A549 treated with CORT108297 at 1 μM for 4 hours (cell line): ENCODE data around the gene KRTAP10-9. TPM values are rescaled to one million over a fixed set of nuclear protein-coding genes. Genes with fewer than 3 reads are reported as not detected.

Experiments
- total RNA-seq: library from RNA; stranded (reverse); fragments of 200-300 nt; extraction: Qiagen RNA extraction; gene quantifications from 5 replicates; pipeline ENCODE4 v1.2.3, GENCODE V29; 2022

The KRTAP10-9 gene, protein sequence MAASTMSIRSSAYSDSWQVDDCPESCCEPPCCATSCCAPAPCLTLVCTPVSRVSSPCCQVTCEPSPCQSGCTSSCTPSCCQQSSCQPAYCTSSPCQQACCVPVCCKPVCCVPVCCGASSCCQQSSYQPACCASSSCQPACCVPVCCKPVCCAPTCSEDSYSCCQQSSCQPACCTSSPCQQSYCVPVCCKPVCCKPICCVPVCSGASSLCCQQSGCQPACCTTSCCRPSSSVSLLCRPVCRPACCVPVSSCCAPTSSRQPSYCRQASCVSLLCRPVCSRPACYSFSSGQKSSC
- not detected in 5 replicates for total RNA-seq

DNA sequence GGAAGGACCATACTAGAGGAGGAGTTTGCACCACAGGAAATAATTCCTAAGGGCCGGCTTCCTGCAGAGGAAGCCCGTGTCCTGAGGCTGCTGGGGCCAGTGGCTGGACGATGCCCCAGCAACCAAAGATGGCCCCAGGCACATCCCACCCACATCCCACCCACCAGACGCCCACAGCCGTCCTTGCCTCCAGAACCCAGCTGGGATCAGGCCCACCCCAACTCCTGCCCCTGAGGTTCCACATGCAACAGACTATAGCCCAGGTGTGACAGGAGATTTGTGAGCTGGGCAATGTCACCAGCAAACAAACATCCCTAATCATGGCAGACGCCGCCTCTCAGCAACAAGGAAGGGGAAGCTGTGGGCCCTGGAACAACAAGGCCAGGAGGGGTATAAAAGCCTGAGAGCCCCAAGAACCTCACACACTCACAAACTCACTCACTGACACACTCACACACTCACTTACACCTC lies at the start of gene KRTAP10-9:
TSS of gene KRTAP10-9 (plus strand) at position 421 of the 471 bp plus-strand sequence. CDS start 79 bp downstream, outside the sequence.

GRCh38 chr21:44580231-44580821 lies 46.6 kb upstream of the KRTAP10-9 start, which contains the start of gene KRTAP10-5:
Gene KRTAP10-5, minus strand, starts transcription at chr21:44580604. Its CDS starts 26 bp downstream, at chr21:44580578.

DNA sequence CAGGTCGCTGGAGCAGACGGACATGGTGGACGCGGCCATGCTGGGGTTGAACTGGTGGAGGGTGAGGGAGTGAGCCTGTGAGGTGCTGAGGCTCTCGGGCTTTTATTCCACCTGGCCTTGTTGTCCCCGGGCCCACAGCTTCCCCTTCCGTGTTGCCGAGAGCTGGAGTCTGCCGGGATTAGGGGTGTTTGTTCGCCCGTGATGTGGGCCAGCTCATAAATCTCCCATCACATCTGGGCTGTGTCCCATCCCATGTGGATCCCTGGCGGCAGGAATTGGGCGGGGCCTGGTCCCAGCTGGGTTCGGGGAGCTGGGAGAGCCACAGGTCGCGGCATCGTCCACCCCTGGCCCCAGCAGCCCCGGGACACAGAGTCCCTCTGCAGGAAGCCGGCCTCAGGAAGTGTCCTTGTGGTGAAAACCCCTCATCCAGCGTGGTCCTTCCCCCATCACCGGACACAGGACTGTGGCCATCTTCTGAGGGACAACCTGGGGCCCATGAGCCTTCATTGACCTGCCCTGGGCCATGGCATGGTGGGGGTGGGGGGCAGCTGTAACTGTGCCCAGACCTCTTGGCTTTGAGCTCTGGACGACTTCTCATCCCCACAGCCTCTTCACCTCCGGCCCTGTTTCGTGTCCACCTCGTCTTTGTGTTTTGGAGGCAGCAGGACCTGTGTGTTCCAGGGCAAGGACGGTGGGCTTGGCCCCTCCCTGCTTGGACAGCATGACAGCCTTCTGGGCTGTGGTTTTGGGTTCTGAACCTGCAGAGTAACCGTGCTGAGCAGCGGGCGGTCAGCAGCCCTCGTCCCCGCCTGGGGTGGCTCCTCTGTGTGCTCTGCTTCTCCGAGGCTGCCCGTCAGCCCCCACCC lies 34.2 kb upstream of the KRTAP10-9 start, which contains the start of gene KRTAP10-6:
TSS of gene KRTAP10-6 (minus strand) at position 60 of the 866 bp plus-strand sequence. CDS start at position 39, 21 bp downstream.

GRCh38 chr21:44600118-44600978 lies 26.5 kb upstream of the KRTAP10-9 start, which contains the start of gene KRTAP10-7:
Gene KRTAP10-7, plus strand, starts transcription at chr21:44600597. Its CDS starts 25 bp downstream, at chr21:44600622.

GRCh38 chr21:44612029-44612486 lies 14.8 kb upstream of the KRTAP10-9 start, which contains the start of gene KRTAP10-8:
Gene KRTAP10-8, plus strand, starts transcription at chr21:44612079. Its CDS starts 22 bp downstream, at chr21:44612101.

DNA sequence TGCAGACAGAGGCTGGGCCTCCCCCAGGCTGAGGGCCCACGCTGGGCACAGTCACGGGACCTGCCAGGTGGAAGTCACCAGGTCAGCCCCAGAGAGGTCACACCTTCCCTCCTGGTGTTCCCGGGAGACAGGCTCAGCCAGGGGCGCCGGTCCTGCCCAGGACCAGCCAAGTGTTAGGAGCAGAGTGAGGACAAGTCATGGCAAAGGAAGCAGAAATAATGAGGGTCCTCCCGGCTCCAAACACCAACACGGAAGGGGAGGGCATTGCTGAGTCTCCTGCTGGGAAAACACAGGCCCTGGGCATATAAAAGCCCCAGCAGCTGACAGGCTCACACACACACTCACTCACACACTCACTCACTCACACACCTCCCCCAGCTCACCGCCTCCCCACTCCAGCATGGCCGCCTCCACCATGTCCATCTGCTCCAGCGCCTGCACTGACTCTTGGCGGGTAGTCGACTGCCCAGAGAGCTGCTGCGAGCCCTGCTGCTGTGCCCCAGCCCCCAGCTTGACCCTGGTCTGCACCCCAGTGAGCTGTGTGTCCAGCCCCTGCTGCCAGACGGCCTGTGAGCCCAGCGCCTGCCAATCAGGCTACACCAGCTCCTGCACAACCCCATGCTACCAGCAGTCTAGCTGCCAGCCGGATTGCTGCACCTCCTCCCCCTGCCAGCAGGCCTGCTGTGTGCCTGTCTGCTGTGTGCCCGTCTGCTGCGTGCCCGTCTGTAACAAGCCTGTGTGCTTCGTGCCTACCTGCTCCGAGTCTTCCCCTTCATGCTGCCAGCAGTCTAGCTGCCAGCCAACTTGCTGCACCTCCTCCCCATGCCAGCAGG lies 10.3 kb downstream of the KRTAP10-9 start, which contains the start of gene KRTAP10-10:
TSS of gene KRTAP10-10 (plus strand) at position 339 of the 833 bp plus-strand sequence. CDS start at position 401, 62 bp downstream.

GRCh38 chr21:44646366-44647221 lies 19.7 kb downstream of the KRTAP10-9 start, which contains the start of gene KRTAP10-11:
Gene KRTAP10-11, plus strand, starts transcription at chr21:44646414. Its CDS starts 45 bp downstream, at chr21:44646459.

GRCh38 chr21:44654576-44655175 lies 27.8 kb downstream of the KRTAP10-9 start, which contains the start of gene KRTAP12-4:
Gene KRTAP12-4, minus strand, starts transcription at chr21:44654659. Its CDS starts 45 bp downstream, at chr21:44654614.

GRCh38 chr21:44657635-44658540 lies 31.0 kb downstream of the KRTAP10-9 start, which contains the start of gene KRTAP12-3:
Gene KRTAP12-3, plus strand, starts transcription at chr21:44657932. Its CDS starts 48 bp downstream, at chr21:44657980.

DNA sequence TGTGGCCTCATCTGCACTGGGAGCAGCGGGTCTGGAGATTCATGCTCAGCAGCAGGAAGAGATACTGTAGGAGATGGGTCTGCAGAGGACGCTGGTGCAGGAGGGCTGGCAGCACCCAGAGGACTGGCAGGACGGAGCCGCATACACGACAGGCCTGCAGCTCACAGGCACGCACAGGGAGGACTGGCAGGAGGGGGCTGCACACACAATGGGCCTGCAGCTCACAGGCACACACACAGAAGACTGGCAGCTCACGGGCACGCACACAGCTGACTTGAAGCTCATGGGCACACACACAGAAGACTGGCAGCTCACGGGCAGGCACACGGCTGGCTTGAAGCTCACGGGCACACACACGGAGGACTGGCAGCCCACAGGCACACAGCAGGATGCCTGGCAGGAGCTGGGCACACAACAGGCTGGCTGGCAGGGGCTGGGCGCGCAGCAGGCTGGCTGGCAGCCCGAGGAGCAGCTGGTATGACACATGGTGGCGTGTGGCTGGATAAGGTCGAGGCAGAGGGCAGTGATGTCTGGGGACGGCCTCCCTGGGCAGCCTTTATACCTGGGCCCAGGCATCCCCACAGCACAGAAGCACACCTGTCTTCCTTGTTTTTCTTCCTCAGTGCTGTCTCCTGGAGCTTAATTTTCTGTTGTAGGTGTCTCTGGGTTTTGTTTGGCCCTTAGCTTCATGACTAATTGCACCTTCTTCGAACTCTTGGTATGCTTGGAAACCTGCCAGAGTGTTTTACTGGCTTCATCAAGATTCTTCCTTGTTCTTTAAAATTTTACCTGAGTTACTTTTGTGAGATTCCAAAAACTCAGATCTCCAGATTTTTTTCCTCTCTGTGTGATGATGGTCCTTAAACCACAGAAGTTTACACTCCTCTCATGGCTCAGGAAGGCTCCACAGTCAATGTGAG lies 39.8 kb downstream of the KRTAP10-9 start, which contains the start of gene KRTAP12-2:
TSS of gene KRTAP12-2 (minus strand) at position 527 of the 920 bp plus-strand sequence. CDS start at position 486, 41 bp downstream.

Other genes starting within 250 kb of the KRTAP10-9 start
- 1.3 to 2.3 TPM (median 2.1 TPM) in 5 replicates for gene LRRC3, start 171.6 kb upstream of the KRTAP10-9 start, total RNA-seq
- gene KRTAP10-1, start 86.9 kb upstream of the KRTAP10-9 start, total RNA-seq = not detected in 5 replicates
- not detected in 5 replicates for gene KRTAP10-2, start 75.6 kb upstream of the KRTAP10-9 start, total RNA-seq
- gene KRTAP10-3, start 68.3 kb upstream of the KRTAP10-9 start, total RNA-seq = not detected in 5 replicates
- not detected in 5 replicates for gene KRTAP10-4, start 53.4 kb upstream of the KRTAP10-9 start, total RNA-seq
- gene KRTAP10-5, start 46.5 kb upstream of the KRTAP10-9 start, total RNA-seq = not detected in 5 replicates
- not detected in 5 replicates for gene KRTAP10-6, start 34.6 kb upstream of the KRTAP10-9 start, total RNA-seq
- gene KRTAP10-7, start 26.5 kb upstream of the KRTAP10-9 start, total RNA-seq = not detected in 5 replicates
- not detected in 5 replicates for gene KRTAP10-8, start 15.0 kb upstream of the KRTAP10-9 start, total RNA-seq
- gene KRTAP10-10, start 10.3 kb downstream of the KRTAP10-9 start, total RNA-seq = not detected in 5 replicates
- gene KRTAP10-11, start 19.3 kb downstream of the KRTAP10-9 start, total RNA-seq = not detected in 5 replicates
- gene KRTAP12-4, start 27.6 kb downstream of the KRTAP10-9 start, total RNA-seq = not detected in 5 replicates
- not detected in 5 replicates for gene KRTAP12-3, start 30.8 kb downstream of the KRTAP10-9 start, total RNA-seq
- not detected in 5 replicates for gene KRTAP12-2, start 39.8 kb downstream of the KRTAP10-9 start, total RNA-seq
- gene KRTAP12-1, start 55.1 kb downstream of the KRTAP10-9 start, total RNA-seq = not detected in 5 replicates
- not detected in 5 replicates for gene KRTAP10-12, start 70.1 kb downstream of the KRTAP10-9 start, total RNA-seq
- not detected in 5 replicates for gene TSPEAR, start 84.5 kb downstream of the KRTAP10-9 start, total RNA-seq
- gene UBE2G2, start 174.7 kb downstream of the KRTAP10-9 start, total RNA-seq = 28.2 to 37.2 TPM (median 34.3 TPM) in 5 replicates
- gene SUMO3, start 191.0 kb downstream of the KRTAP10-9 start, total RNA-seq = 58.3 to 69.9 TPM (median 66.1 TPM) in 5 replicates
- 94.0 to 104 TPM (median 98.7 TPM) in 5 replicates for gene PTTG1IP, start 246.6 kb downstream of the KRTAP10-9 start, total RNA-seq